Sigmoid colon (tissue), 4 donors: Measurements from ENCODE around the gene MRPS31.

Source experiments
- CTCF ChIP-seq, 4 experiments: fragments of 450-650 bp in 3 of 4; fragments of 200-600 bp in 1 of 4; IDR thresholded peaks; one replicate each; pipeline ENCODE4 v1.5.1; 2016 to 2019; ENCODE audit warnings: antibody characterized with exemption in 4 of 4, mild to moderate bottlenecking in 3 of 4, moderate library complexity in 2 of 4
- EP300 ChIP-seq, 4 donors: sonication (generic); formaldehyde crosslinking; IDR thresholded peaks; one replicate each; pipeline ENCODE4 v1.6.1; 2017; ENCODE audit warnings: antibody characterized with exemption in 4 of 4
- POLR2A ChIP-seq, 2 donors: fragments of 450-650 bp; IDR thresholded peaks; one replicate each; pipeline ENCODE4 v1.6.1; 2016; ENCODE audit warnings: antibody characterized with exemption in 2 of 2, mild to moderate bottlenecking in 2 of 2, moderate library complexity in 2 of 2
- POLR2AphosphoS5 ChIP-seq, 4 donors: sonication (generic); formaldehyde crosslinking; IDR thresholded peaks; one replicate each; pipeline ENCODE4 v1.6.1; 2017; ENCODE audit warnings: antibody characterized with exemption in 4 of 4

- no peak for TF ChIP-seq CTCF (IDR thresholded peaks at IDR 0.05)
- no peak for TF ChIP-seq POLR2A (IDR thresholded peaks at IDR 0.05)
- no peak for TF ChIP-seq EP300 (IDR thresholded peaks at IDR 0.05)
- no peak for TF ChIP-seq POLR2AphosphoS5 (IDR thresholded peaks at IDR 0.05)
These were observed 35.3 kb upstream of the MRPS31 start for GRCh38 chr13:40806241-40806640.
